Gastrocnemius medialis (tissue), 4 donors: ENCODE measurements around the gene CATSPERB.
"Not testable (repeated sequence)": the region's sequence is repeated elsewhere in the genome, so short reads cannot be mapped to it uniquely, and the experiment has no call there.

Experiments
- POLR2A ChIP-seq, 2 donors: fragments of 450-650 bp; IDR thresholded peaks; one replicate each; pipeline ENCODE4 v1.6.1; 2017; ENCODE audit warnings: antibody characterized with exemption in 2 of 2, mild to moderate bottlenecking in 2 of 2, moderate library complexity in 2 of 2
- TF ChIP-seq, protein P1 (sequence below), 5 experiments: fragments of 450-650 bp in 3 of 5; fragments of 200-600 bp in 2 of 5; sonication (generic) in 2 of 5; IDR thresholded peaks in 4 of 5; conservative IDR thresholded peaks in 1 of 5; 1 replicate in 4 of 5; 2 replicates in 1 of 5; pipeline ENCODE4 v1.5.1; 2016 to 2019; ENCODE audit warnings: antibody characterized with exemption in 5 of 5, mild to moderate bottlenecking in 3 of 5, moderate library complexity in 3 of 5

DNA sequence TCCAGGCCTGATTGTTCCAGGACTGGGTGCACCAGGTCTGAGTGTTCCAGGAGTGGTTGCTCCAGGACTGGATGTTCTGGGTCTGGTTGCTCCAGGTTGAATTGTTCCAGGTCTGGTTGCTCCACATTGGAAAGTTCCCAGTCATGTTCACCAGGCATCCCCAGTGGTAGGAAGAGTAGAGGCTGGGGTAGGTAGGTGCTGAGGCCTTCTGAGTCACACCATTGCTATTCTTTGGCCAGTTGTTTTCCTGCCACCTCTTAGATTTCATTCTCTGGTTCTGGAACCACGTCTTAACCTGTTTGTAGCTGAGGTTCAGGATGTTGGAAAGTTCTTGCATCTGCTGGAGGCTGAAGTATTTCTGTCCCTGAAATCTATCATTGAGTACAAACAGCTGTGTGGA lies 127.3 kb downstream of the CATSPERB start:
- TF ChIP-seq, protein P1, sequence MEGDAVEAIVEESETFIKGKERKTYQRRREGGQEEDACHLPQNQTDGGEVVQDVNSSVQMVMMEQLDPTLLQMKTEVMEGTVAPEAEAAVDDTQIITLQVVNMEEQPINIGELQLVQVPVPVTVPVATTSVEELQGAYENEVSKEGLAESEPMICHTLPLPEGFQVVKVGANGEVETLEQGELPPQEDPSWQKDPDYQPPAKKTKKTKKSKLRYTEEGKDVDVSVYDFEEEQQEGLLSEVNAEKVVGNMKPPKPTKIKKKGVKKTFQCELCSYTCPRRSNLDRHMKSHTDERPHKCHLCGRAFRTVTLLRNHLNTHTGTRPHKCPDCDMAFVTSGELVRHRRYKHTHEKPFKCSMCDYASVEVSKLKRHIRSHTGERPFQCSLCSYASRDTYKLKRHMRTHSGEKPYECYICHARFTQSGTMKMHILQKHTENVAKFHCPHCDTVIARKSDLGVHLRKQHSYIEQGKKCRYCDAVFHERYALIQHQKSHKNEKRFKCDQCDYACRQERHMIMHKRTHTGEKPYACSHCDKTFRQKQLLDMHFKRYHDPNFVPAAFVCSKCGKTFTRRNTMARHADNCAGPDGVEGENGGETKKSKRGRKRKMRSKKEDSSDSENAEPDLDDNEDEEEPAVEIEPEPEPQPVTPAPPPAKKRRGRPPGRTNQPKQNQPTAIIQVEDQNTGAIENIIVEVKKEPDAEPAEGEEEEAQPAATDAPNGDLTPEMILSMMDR (IDR thresholded peaks at IDR 0.05 in 4 of 5, conservative IDR thresholded peaks at IDR 0.05 in 1 of 5), result not testable (repeated sequence)
- TF ChIP-seq POLR2A (IDR thresholded peaks at IDR 0.05), result not testable (repeated sequence)
